Measurements from ENCODE around the gene ADGRG2. TPM values are rescaled to one million over a fixed set of nuclear protein-coding genes. Genes with fewer than 3 reads are reported as not detected.

The ADGRG2 gene
- total RNA-seq, 4 donors from 2014 or later: 0.11 to 0.16 TPM; not detected in 2

DNA sequence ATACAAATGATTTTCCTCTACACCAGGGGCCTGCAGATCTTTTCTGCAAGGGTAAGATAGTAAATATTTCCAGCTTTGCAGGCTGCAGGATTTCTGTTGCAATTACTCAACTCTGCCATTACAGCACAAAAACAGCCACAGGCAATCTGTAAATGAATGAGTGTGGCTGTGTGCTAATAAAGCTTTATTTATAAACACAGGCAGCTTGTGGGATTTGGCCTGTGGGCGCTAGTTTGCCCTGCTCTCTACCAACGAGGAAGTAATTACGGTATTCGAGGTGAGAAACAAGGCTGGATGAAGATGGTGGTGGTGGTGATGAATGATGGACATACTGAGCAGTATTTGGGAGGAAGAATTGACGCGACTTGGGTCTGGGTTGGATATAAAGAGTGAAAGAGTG, 30.7 kb downstream of the ADGRG2 start:
- Histone ChIP-seq H3K27me3 (no peaks in the 10 kb centered on the region), H3K27ac (no peak overlapping the region), H3K36me3 (no peaks in the 10 kb centered on the region), H3K4me3 (no peak overlapping the region), H3K9me3 (peaks cover 0 to 8% (median 0%) of the 10 kb centered on the region in 3 donors), H3K4me1 (no peaks in the 10 kb centered on the region)
- in situ Hi-C loops (cut with MboI; ENCODE audit: low sequenced_read_pairs in 4 of 4): no loop called here
- DNase-seq: no peak
- intact Hi-C loops (cut with DNase I; ENCODE audit: low total_unique reads): no loop called here
- ATAC-seq: no peak
- no peak for TF ChIP-seq POLR2A (IDR thresholded peaks at IDR 0.05)
- TF ChIP-seq, protein P1, sequence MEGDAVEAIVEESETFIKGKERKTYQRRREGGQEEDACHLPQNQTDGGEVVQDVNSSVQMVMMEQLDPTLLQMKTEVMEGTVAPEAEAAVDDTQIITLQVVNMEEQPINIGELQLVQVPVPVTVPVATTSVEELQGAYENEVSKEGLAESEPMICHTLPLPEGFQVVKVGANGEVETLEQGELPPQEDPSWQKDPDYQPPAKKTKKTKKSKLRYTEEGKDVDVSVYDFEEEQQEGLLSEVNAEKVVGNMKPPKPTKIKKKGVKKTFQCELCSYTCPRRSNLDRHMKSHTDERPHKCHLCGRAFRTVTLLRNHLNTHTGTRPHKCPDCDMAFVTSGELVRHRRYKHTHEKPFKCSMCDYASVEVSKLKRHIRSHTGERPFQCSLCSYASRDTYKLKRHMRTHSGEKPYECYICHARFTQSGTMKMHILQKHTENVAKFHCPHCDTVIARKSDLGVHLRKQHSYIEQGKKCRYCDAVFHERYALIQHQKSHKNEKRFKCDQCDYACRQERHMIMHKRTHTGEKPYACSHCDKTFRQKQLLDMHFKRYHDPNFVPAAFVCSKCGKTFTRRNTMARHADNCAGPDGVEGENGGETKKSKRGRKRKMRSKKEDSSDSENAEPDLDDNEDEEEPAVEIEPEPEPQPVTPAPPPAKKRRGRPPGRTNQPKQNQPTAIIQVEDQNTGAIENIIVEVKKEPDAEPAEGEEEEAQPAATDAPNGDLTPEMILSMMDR (IDR thresholded peaks at IDR 0.05 in 4 of 5, conservative IDR thresholded peaks at IDR 0.05 in 1 of 5): no peak

DNA sequence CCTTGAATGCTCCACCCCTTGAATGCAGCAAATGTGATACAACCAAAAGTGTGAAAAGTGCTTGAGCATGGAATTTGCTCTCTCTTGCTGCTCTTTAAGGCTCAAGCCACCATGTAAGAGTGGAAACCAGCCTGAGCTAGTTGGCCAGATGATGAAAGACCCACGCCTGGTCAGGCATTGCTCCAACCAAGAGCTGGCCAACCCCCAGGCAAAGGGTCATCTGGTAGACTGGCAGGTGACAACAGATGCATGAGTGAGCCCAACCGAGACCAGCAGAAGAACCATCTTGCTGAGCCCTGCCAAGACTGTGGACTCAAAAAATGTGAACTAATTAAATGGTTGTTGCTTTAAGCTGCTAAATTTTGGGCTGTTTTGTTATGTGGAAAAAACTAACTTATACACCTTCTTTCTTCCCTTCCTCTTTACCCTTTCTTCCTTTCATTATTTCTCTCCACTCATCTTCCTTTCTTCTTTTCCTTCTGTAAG, 32.7 kb downstream of the ADGRG2 start:
- no peak overlapping the region for H3K4me3 ChIP-seq
- no peak for TF ChIP-seq POLR2A (IDR thresholded peaks at IDR 0.05)
- TF ChIP-seq, protein P1 (IDR thresholded peaks at IDR 0.05 in 4 of 5, conservative IDR thresholded peaks at IDR 0.05 in 1 of 5): no peak
- no peak overlapping the region for H3K27ac ChIP-seq
- no peaks in the 10 kb centered on the region for H3K36me3 ChIP-seq
- H3K9me3 ChIP-seq: peaks cover 0 to 8% (median 0%) of the 10 kb centered on the region in 3 donors
- H3K4me1 ChIP-seq: no peaks in the 10 kb centered on the region
- DNase-seq (no peak), ATAC-seq (no peak)
- in situ Hi-C loops (cut with MboI; ENCODE audit: low sequenced_read_pairs in 4 of 4) (no loop called here), intact Hi-C loops (cut with DNase I; ENCODE audit: low total_unique reads) (no loop called here)
- no peaks in the 10 kb centered on the region for H3K27me3 ChIP-seq

DNA sequence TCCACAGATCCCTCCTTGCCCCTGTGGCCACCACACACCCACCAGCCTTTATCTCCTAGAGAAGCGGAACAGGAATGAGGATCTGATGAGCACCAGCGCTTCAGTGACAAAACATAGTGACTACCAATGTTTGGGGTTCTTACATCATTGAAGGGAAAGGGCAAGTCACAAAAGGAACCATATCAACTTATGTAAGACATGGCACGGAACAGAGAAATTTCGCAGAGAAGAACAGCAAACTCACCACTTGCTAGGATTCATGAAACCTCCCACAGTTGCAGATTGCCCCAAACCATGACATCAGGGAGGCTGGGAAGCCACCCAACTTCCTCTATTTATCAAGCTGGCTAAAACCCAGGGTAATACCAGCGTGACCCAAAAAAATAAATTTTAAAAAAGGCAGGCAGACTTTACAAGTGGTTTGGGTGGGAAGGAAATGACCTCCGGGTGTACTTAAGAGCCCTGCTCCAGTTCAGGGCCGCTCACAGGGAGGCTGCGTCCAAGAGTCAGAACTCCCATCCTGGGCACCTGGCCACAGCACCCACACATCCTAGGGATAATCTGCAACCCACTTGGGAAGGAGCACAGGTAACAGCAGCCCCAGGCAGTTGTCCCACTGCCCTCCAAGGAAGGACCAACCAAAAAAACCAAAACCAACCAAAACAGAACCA, 36.0 kb downstream of the ADGRG2 start:
- DNase-seq (no peak), ATAC-seq (no peak)
- TF ChIP-seq, protein P1 (IDR thresholded peaks at IDR 0.05 in 4 of 5, conservative IDR thresholded peaks at IDR 0.05 in 1 of 5): no peak
- TF ChIP-seq POLR2A (IDR thresholded peaks at IDR 0.05): no peak
- no peaks in the 10 kb centered on the region for H3K36me3 ChIP-seq
- in situ Hi-C loops (cut with MboI; ENCODE audit: low sequenced_read_pairs in 4 of 4): no loop called here
- H3K27ac ChIP-seq: no peak overlapping the region
- intact Hi-C loops (cut with DNase I; ENCODE audit: low total_unique reads): no loop called here
- peaks cover 0 to 8% (median 0%) of the 10 kb centered on the region in 3 donors for H3K9me3 ChIP-seq
- no peak overlapping the region for H3K4me3 ChIP-seq
- no peaks in the 10 kb centered on the region for H3K27me3 ChIP-seq
- no peaks in the 10 kb centered on the region for H3K4me1 ChIP-seq

DNA sequence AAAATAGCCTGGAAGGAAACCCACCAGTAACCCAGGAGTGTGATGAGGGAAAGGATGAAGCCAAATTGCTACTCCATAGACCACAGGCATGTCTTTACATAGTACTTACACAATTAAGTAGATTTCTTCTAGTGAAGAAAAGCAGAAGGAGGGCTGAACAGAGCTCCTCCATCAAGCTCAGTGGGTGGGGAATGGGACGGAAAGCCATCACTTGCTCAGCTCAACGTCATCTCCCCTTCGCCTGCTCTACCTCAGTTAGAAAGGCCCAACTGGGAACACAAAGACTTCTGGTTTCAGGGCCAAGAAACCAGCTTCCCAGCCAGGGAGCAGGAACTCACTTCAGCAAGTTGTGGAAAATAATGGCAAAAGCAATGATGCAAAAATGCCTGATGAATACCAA, 36.6 kb downstream of the ADGRG2 start:
- intact Hi-C loops (cut with DNase I; ENCODE audit: low total_unique reads): no loop called here
- ATAC-seq (no peak), DNase-seq (no peak)
- Histone ChIP-seq H3K9me3 (peaks cover 0 to 8% (median 0%) of the 10 kb centered on the region in 3 donors), H3K4me3 (no peak overlapping the region), H3K27me3 (no peaks in the 10 kb centered on the region), H3K4me1 (no peaks in the 10 kb centered on the region), H3K27ac (no peak overlapping the region), H3K36me3 (no peaks in the 10 kb centered on the region)
- TF ChIP-seq, protein P1 (IDR thresholded peaks at IDR 0.05 in 4 of 5, conservative IDR thresholded peaks at IDR 0.05 in 1 of 5): no peak
- no peak for TF ChIP-seq POLR2A (IDR thresholded peaks at IDR 0.05)
- in situ Hi-C loops (cut with MboI; ENCODE audit: low sequenced_read_pairs in 4 of 4): no loop called here
